Peyer's patch (tissue), 4 donors: ENCODE results near the gene PITPNM2.

Experiments used
- CTCF ChIP-seq, 6 experiments: fragments of 450-650 bp in 4 of 6; fragments of 200-600 bp in 2 of 6; sonication (generic) in 1 of 6; IDR thresholded peaks; one replicate each; pipeline ENCODE4 v1.5.1; 2017 to 2019; ENCODE audit warnings: antibody characterized with exemption in 6 of 6, mild to moderate bottlenecking in 3 of 6, moderate library complexity in 1 of 6
- POLR2A ChIP-seq, 2 donors: fragments of 450-650 bp; IDR thresholded peaks; one replicate each; pipeline ENCODE4 v1.5.1; 2017; ENCODE audit warnings: antibody characterized with exemption in 2 of 2, mild to moderate bottlenecking in 2 of 2, moderate library complexity in 2 of 2

GRCh38 chr12:123149501-123150274 is 1.2 kb downstream of the PITPNM2 start:
- peak in 1 of 6 experiments; percentile 1 for TF ChIP-seq CTCF (IDR thresholded peaks at IDR 0.05)
- TF ChIP-seq POLR2A (IDR thresholded peaks at IDR 0.05): peak in 1 of 2 donors; percentile 10
